SK-N-SH treated with all-trans-retinoic acid at 6 μM for 48 hours (cell line): ENCODE results near the gene MYH9.

Experiments used
- GLIS3 ChIP-seq: fragments of 250-450 bp; sonication (Bioruptor Pico); IDR thresholded peaks from 2 replicates; pipeline ENCODE4 v1.5.0; 2020; ENCODE audit warnings: mild to moderate bottlenecking, moderate library complexity
- PPARA ChIP-seq: fragments of 250-450 bp; sonication (Bioruptor Pico); IDR thresholded peaks from 2 replicates; pipeline ENCODE4 v1.5.0; 2020; ENCODE audit warnings: mild to moderate bottlenecking, borderline replicate concordance
- SNAI2 ChIP-seq: fragments of 250-450 bp; sonication (Bioruptor Pico); IDR thresholded peaks from 2 replicates; pipeline ENCODE4 v1.5.0; 2020; ENCODE audit warnings: mild to moderate bottlenecking, moderate library complexity
- TCF4 ChIP-seq: fragments of 250-450 bp; sonication (Bioruptor Pico); IDR thresholded peaks from 2 replicates; pipeline ENCODE4 v1.8.0; 2021; ENCODE audit warnings: mild to moderate bottlenecking, moderate library complexity, borderline replicate concordance
- TOX ChIP-seq: fragments of 250-450 bp; sonication (Bioruptor Pico); IDR thresholded peaks from 2 replicates; pipeline ENCODE4 v1.8.0; 2021; ENCODE audit warnings: mild to moderate bottlenecking, moderate library complexity, borderline replicate concordance
- ZC3H10 ChIP-seq: fragments of 250-450 bp; sonication (Bioruptor Pico); IDR thresholded peaks from 2 replicates; pipeline ENCODE4 v1.5.1; 2021; ENCODE audit warnings: mild to moderate bottlenecking, moderate library complexity
- ZFP30 ChIP-seq: fragments of 450-650 bp; formaldehyde crosslinking; IDR thresholded peaks from 2 replicates; pipeline ENCODE4 v1.5.0; 2022; ENCODE audit warnings: mild to moderate bottlenecking, moderate library complexity
- TF ChIP-seq, protein P1 (sequence below): fragments of 250-450 bp; sonication (Bioruptor Pico); IDR thresholded peaks from 2 replicates; pipeline ENCODE4 v1.8.0; 2020; ENCODE audit warnings: mild to moderate bottlenecking, moderate library complexity, borderline replicate concordance
- TF ChIP-seq, protein P2 (sequence below): fragments of 250-450 bp; sonication (Bioruptor Pico); IDR thresholded peaks from 2 replicates; pipeline ENCODE4 v1.5.1; 2020; ENCODE audit warnings: low read depth, mild to moderate bottlenecking, moderate library complexity

- TF ChIP-seq TOX (CRISPR knock-in tag) (no peak), ZC3H10 (CRISPR knock-in tag) (no peak), GLIS3 (no peak), ZFP30 (no peak), PPARA (CRISPR knock-in tag) (no peak), TCF4 (CRISPR knock-in tag) (no peak), SNAI2 (CRISPR knock-in tag) (no peak)
- TF ChIP-seq, protein P1, sequence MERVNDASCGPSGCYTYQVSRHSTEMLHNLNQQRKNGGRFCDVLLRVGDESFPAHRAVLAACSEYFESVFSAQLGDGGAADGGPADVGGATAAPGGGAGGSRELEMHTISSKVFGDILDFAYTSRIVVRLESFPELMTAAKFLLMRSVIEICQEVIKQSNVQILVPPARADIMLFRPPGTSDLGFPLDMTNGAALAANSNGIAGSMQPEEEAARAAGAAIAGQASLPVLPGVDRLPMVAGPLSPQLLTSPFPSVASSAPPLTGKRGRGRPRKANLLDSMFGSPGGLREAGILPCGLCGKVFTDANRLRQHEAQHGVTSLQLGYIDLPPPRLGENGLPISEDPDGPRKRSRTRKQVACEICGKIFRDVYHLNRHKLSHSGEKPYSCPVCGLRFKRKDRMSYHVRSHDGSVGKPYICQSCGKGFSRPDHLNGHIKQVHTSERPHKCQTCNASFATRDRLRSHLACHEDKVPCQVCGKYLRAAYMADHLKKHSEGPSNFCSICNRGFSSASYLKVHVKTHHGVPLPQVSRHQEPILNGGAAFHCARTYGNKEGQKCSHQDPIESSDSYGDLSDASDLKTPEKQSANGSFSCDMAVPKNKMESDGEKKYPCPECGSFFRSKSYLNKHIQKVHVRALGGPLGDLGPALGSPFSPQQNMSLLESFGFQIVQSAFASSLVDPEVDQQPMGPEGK (CRISPR knock-in tag), result no peak
- TF ChIP-seq, protein P2, sequence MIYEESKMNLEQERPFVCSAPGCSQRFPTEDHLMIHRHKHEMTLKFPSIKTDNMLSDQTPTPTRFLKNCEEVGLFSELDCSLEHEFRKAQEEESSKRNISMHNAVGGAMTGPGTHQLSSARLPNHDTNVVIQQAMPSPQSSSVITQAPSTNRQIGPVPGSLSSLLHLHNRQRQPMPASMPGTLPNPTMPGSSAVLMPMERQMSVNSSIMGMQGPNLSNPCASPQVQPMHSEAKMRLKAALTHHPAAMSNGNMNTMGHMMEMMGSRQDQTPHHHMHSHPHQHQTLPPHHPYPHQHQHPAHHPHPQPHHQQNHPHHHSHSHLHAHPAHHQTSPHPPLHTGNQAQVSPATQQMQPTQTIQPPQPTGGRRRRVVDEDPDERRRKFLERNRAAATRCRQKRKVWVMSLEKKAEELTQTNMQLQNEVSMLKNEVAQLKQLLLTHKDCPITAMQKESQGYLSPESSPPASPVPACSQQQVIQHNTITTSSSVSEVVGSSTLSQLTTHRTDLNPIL (CRISPR knock-in tag), result no peak
Observed at GRCh38 chr22:36301851-36302250, 85.9 kb downstream of the MYH9 start.
